Neuronal stem cell (in vitro differentiated cells): ENCODE measurements around the gene MFAP5.
A peak's percentile ranks its signal among the peaks of the same experiment; 100 is the strongest.

Experiments used
- DNase-seq: peaks from one replicate; pipeline ENCODE4 v3.0.0-alpha.2; 2013; ENCODE audit warnings: low spot score
- H2AFZ ChIP-seq: one replicate; pipeline ENCODE4 v1.6.1; 2013; ENCODE audit warnings: mild to moderate bottlenecking, low read length, inconsistent platforms
- H2AK5ac ChIP-seq: 2 replicates; pipeline ENCODE4 v1.6.1; 2013; ENCODE audit warnings: low read depth, mild to moderate bottlenecking, inconsistent platforms, low read length, moderate library complexity, mixed read lengths
- H2BK120ac ChIP-seq: 2 replicates; pipeline ENCODE4 v1.6.1; 2013; ENCODE audit warnings: low read depth, mild to moderate bottlenecking, inconsistent platforms, low read length, moderate library complexity, mixed read lengths
- H2BK12ac ChIP-seq: one replicate; pipeline ENCODE4 v1.6.1; 2013; ENCODE audit warnings: low read length, inconsistent platforms
- H2BK15ac ChIP-seq: 2 replicates; pipeline ENCODE4 v1.6.1; 2013; ENCODE audit warnings: mild to moderate bottlenecking, low read length, inconsistent platforms, mixed read lengths
- H2BK5ac ChIP-seq: one replicate; pipeline ENCODE4 v1.6.1; 2013; ENCODE audit warnings: inconsistent platforms, mild to moderate bottlenecking, low read length, moderate library complexity
- H3K14ac ChIP-seq: one replicate; pipeline ENCODE4 v1.6.1; 2013; ENCODE audit warnings: low read length, inconsistent platforms
- H3K18ac ChIP-seq: 2 replicates; pipeline ENCODE4 v1.6.1; 2013; ENCODE audit warnings: low read length, inconsistent platforms
- H3K23ac ChIP-seq: 2 replicates; pipeline ENCODE4 v1.6.1; 2013; ENCODE audit warnings: low read depth, mild to moderate bottlenecking, mixed read lengths, low read length, inconsistent platforms; ENCODE audit not compliant: poor library complexity
- H3K27ac ChIP-seq: replicated peaks from 3 replicates; pipeline ENCODE4 v1.5.1; 2013; ENCODE audit warnings: low read length, inconsistent platforms
- H3K27me3 ChIP-seq, 3 experiments: 2 replicates each; pipeline ENCODE4 v1.6.1; 2013; ENCODE audit warnings: low read length in 3 of 3, mild to moderate bottlenecking in 2 of 3, inconsistent platforms in 1 of 3, low read depth in 1 of 3, mixed read lengths in 1 of 3, moderate library complexity in 1 of 3; ENCODE audit not compliant: control insufficient read depth in 3 of 3, insufficient read depth in 3 of 3
- H3K36me3 ChIP-seq, 2 donors: replicated peaks in 1 of 2; 2 replicates each; pipeline ENCODE4 v1.6.1; 2013; ENCODE audit warnings: low read length in 2 of 2; ENCODE audit not compliant: control insufficient read depth in 2 of 2, insufficient read depth in 2 of 2
- H3K4ac ChIP-seq: 2 replicates; pipeline ENCODE4 v1.6.1; 2013; ENCODE audit warnings: inconsistent platforms, mild to moderate bottlenecking, low read length, moderate library complexity
- H3K4me1 ChIP-seq, 2 donors: 1 replicate in 1 of 2; 2 replicates in 1 of 2; pipeline ENCODE4 v1.6.1; 2013; ENCODE audit warnings: low read length in 2 of 2, low read depth in 1 of 2; ENCODE audit not compliant: control insufficient read depth in 2 of 2, insufficient read depth in 1 of 2
- H3K4me2 ChIP-seq: one replicate; pipeline ENCODE4 v1.6.1; 2013; ENCODE audit warnings: mild to moderate bottlenecking, low read length, inconsistent platforms; ENCODE audit not compliant: insufficient read depth, poor library complexity, severe bottlenecking
- H3K4me3 ChIP-seq, 2 donors: 2 replicates each; pipeline ENCODE4 v1.5.1; 2013; ENCODE audit warnings: low read length in 2 of 2, mild to moderate bottlenecking in 2 of 2, inconsistent platforms in 1 of 2, moderate library complexity in 1 of 2
- H3K79me1 ChIP-seq: one replicate; pipeline ENCODE4 v1.6.1; 2013; ENCODE audit warnings: low read depth, mild to moderate bottlenecking, inconsistent platforms, low read length, moderate library complexity
- H3K9ac ChIP-seq: one replicate; pipeline ENCODE4 v1.6.1; 2013; ENCODE audit warnings: mild to moderate bottlenecking, low read depth, low read length, inconsistent platforms; ENCODE audit not compliant: poor library complexity
- H3K9me3 ChIP-seq, 2 donors: replicated peaks in 1 of 2; 2 replicates each; pipeline versions ENCODE3 to v1.6.1; 2013; ENCODE audit warnings: low read length in 2 of 2, mild to moderate bottlenecking in 2 of 2, inconsistent platforms in 1 of 2, low read depth in 1 of 2, mixed read lengths in 1 of 2, moderate library complexity in 1 of 2; ENCODE audit not compliant: control insufficient read depth in 2 of 2, insufficient read depth in 1 of 2
- H4K8ac ChIP-seq: one replicate; pipeline ENCODE4 v1.6.1; 2013; ENCODE audit warnings: low read depth, mild to moderate bottlenecking, inconsistent platforms, low read length, moderate library complexity
- H4K91ac ChIP-seq: one replicate; pipeline ENCODE4 v1.6.1; 2013; ENCODE audit warnings: low read length, low read depth, mild to moderate bottlenecking, inconsistent platforms; ENCODE audit not compliant: poor library complexity
- WGBS, 2 donors: extraction: QIAGEN DNeasy Blood & Tissue Kit; methylation state at CpG; one replicate each; pipeline ENCODE4 v1.1.7; 2013; ENCODE audit warnings: missing lambda C conversion rate in 2 of 2, mixed read lengths in 1 of 2; ENCODE audit not compliant: insufficient read length in 2 of 2, insufficient replicate concordance in 1 of 2; ENCODE audit errors: extremely low coverage in 2 of 2; 5-methylcytosine and 5-hydroxymethylcytosine counted together

The MFAP5 gene

DNA sequence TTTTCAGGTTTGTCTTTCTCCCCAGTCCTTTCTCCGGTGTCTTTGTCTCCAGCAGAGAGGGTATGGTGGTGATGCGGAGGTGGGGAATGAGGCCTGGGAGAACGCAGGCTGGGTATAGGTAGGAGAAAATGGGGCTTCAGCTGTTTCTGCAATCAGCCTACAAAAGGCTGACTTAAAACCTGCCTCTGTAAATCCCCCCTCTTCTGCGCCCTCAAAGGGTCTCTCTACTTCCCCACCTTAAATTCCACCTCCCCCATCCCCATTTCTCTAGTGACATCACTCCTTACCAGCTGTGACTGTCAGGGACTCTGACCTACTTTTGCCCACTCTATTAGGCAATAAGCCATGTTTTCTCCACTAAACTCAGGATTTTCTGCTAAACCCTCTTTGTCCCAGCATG, 27.1 kb upstream of the MFAP5 start:
- no peak overlapping the region for H4K8ac ChIP-seq
- no peak overlapping the region for H3K18ac ChIP-seq
- H3K23ac ChIP-seq: no peak overlapping the region
- no CpG with 5 or more reads among the region's 4 CpGs for WGBS, 2 donors
- H3K36me3 ChIP-seq: no peaks in the 10 kb centered on the region
- H2AK5ac ChIP-seq: no peak overlapping the region
- DNase-seq: no peak
- H3K9ac ChIP-seq: no peak overlapping the region
- H3K9me3 ChIP-seq: no peaks in the 10 kb centered on the region
- H2BK120ac ChIP-seq: no peak overlapping the region
- H3K79me1 ChIP-seq: no peaks in the 10 kb centered on the region
- no peak overlapping the region for H2BK15ac ChIP-seq
- H3K27ac ChIP-seq: peak overlapping the region; percentile 33
- H3K4ac ChIP-seq: no peak overlapping the region
- H3K4me3 ChIP-seq: no peak overlapping the region
- H3K14ac ChIP-seq: no peak overlapping the region
- no peak overlapping the region for H2BK12ac ChIP-seq
- H2BK5ac ChIP-seq: no peak overlapping the region
- no peaks in the 10 kb centered on the region for H3K27me3 ChIP-seq
- peak overlapping the region; percentile 60 for H2AFZ ChIP-seq
- H3K4me2 ChIP-seq: no peak overlapping the region
- H4K91ac ChIP-seq: no peak overlapping the region
- H3K4me1 ChIP-seq: peaks cover 7 to 13% of the 10 kb centered on the region in 2 donors

DNA sequence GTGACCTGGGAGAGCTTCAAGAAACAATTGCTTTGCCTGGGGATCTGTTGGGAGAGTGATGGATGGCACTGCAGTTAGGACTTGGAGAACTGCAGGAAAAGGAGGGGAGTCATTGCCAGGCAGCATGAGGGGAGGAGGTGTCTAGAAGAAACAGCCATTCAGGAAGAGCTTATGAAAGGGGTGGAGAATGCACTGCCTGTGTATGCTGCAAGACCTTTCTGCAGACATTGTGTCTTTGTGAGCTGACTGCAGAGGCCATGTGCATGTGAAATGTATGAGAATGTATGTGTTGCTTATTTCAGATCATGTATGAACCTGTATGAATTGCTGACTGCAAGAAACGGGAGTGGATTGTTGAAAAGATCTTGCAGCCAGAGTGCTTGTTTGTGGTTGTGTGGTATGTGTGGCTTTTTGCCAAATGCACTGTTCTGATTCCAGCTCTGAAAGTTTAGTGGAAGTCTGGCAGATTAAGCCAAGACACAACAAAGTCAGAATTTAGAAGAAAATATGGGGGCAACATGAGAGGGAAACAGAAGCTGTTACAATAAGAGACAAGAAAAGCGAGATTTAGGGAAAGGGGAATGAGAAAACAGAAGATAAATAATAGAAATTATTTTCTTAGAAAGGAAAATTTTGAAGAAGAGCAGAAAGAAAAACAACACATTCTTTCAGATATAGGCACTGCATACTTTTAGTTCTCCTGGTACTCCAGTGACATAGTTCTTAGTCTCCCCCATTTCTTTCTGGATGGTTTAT, 25.4 kb upstream of the MFAP5 start:
- DNase-seq: no peak
- H3K36me3 ChIP-seq: no peaks in the 10 kb centered on the region
- H3K18ac ChIP-seq: no peak overlapping the region
- peaks cover 7 to 10% of the 10 kb centered on the region in 2 donors for H3K4me1 ChIP-seq
- no peak overlapping the region for H2BK5ac ChIP-seq
- H3K23ac ChIP-seq: no peak overlapping the region
- H3K9me3 ChIP-seq: no peaks in the 10 kb centered on the region
- no peak overlapping the region for H3K9ac ChIP-seq
- no peaks in the 10 kb centered on the region for H3K27me3 ChIP-seq
- H2AFZ ChIP-seq: peak overlapping the region; percentile 27
- no peaks in the 10 kb centered on the region for H3K79me1 ChIP-seq
- H2AK5ac ChIP-seq: no peak overlapping the region
- H3K27ac ChIP-seq: no peak overlapping the region
- no peak overlapping the region for H2BK12ac ChIP-seq
- H2BK120ac ChIP-seq: no peak overlapping the region
- H3K4me2 ChIP-seq: no peak overlapping the region
- WGBS, 2 donors: no CpG with 5 or more reads among the region's 2 CpGs
- H4K8ac ChIP-seq: no peak overlapping the region
- H4K91ac ChIP-seq: no peak overlapping the region
- no peak overlapping the region for H3K14ac ChIP-seq
- no peak overlapping the region for H2BK15ac ChIP-seq
- no peak overlapping the region for H3K4ac ChIP-seq
- no peak overlapping the region for H3K4me3 ChIP-seq

DNA sequence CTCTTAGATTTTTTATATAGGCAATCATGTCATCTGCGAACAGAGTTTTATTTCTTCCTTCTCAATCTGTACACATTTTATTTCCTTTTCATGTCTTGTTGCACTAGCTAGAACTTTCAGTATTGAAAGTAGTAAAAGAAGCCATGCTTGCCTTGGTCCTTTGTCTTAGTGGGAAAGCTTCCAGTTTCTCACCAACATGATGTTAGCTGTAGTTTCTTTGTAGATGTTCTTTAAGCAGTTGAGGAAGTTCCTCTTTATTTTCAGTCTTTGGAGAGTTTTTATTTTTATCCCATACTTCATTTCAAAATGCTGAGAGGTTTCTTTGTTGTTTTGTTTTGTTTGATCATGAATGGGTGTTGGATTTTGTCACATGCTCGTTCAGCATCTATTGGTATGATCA, 22.4 kb upstream of the MFAP5 start:
- H3K4ac ChIP-seq: no peak overlapping the region
- H2AK5ac ChIP-seq: no peak overlapping the region
- no peak overlapping the region for H3K23ac ChIP-seq
- no peak overlapping the region for H4K91ac ChIP-seq
- H2AFZ ChIP-seq: no peak overlapping the region
- H3K79me1 ChIP-seq: no peaks in the 10 kb centered on the region
- peaks cover 3 to 7% of the 10 kb centered on the region in 2 donors for H3K4me1 ChIP-seq
- no peak overlapping the region for H4K8ac ChIP-seq
- DNase-seq: no peak
- H3K27me3 ChIP-seq: no peaks in the 10 kb centered on the region
- no peak overlapping the region for H3K14ac ChIP-seq
- no peak overlapping the region for H2BK120ac ChIP-seq
- H3K4me2 ChIP-seq: no peak overlapping the region
- no peak overlapping the region for H3K18ac ChIP-seq
- H2BK5ac ChIP-seq: no peak overlapping the region
- H3K36me3 ChIP-seq: no peaks in the 10 kb centered on the region
- no peak overlapping the region for H3K27ac ChIP-seq
- H2BK12ac ChIP-seq: no peak overlapping the region
- WGBS, 2 donors: no CpG with 5 or more reads among the region's 2 CpGs
- H2BK15ac ChIP-seq: no peak overlapping the region
- H3K4me3 ChIP-seq: no peak overlapping the region
- no peaks in the 10 kb centered on the region for H3K9me3 ChIP-seq
- H3K9ac ChIP-seq: no peak overlapping the region

DNA sequence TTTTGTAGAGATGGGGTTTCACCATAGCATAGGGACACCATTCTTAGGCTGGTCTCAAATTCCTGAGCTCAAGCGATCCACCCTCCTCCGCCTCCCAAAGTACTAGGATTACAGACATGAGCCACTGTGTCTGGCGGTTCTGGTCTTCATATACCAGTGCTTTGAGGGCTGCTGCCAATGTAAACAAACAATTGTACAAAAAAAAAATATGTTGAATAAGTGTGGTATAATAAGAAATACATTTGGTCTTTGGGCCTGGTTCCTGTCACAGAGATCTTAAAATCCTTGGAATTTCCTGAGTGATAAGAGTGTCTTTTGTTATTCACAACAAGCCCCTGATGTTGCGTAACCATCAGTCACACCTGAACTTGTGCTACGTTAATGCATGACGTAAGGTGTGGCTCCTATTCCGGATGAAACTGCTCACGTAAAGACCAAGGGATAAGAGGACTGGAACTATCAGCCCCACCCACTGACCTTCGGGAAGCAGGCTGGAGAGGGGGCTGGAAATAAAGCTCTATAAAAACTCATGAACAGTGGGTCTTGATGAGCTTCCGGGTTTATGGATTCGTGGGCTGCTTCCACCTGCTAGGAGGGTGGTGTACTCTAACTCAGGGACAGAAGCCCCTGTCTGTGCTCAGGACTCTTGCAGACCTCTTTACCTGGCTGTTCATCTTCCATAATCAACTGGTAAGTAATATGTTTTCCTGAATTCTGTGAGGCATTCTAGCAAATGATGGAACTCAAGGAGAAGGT, 18.7 kb upstream of the MFAP5 start:
- H4K91ac ChIP-seq: no peak overlapping the region
- H2BK15ac ChIP-seq: no peak overlapping the region
- WGBS, 2 donors: no CpG with 5 or more reads among the region's 11 CpGs
- H3K9me3 ChIP-seq: no peaks in the 10 kb centered on the region
- no peak overlapping the region for H2BK12ac ChIP-seq
- H3K27me3 ChIP-seq: no peaks in the 10 kb centered on the region
- no peak overlapping the region for H2AK5ac ChIP-seq
- H4K8ac ChIP-seq: no peak overlapping the region
- H3K4ac ChIP-seq: no peak overlapping the region
- no peak overlapping the region for H3K4me2 ChIP-seq
- no peak overlapping the region for H3K9ac ChIP-seq
- no peak overlapping the region for H2AFZ ChIP-seq
- no peak overlapping the region for H3K18ac ChIP-seq
- H3K27ac ChIP-seq: no peak overlapping the region
- no peaks in the 10 kb centered on the region for H3K79me1 ChIP-seq
- H3K23ac ChIP-seq: no peak overlapping the region
- no peak for DNase-seq
- peaks cover 0 to 3% of the 10 kb centered on the region in 2 donors for H3K4me1 ChIP-seq
- H3K36me3 ChIP-seq: no peaks in the 10 kb centered on the region
- H2BK5ac ChIP-seq: no peak overlapping the region
- no peak overlapping the region for H3K4me3 ChIP-seq
- H2BK120ac ChIP-seq: no peak overlapping the region
- H3K14ac ChIP-seq: no peak overlapping the region
